ENCODE results near the gene OR10J4.

OR10J4 gene

GRCh38 chr1:159431904-159432303 is at the start of gene OR10J4:
OR10J4 (plus strand) TSS chr1:159432204.
- in situ Hi-C loops (cut with HindIII; ENCODE audit: low pct_ligation_motif_present, low sequenced_read_pairs), result no loop called here
- DNase-seq, result no peak
- TF ChIP-seq CTCF (IDR thresholded peaks at IDR 0.05; ENCODE audit: low read depth, low read length, missing control alignments), result no peak
- H3K27ac ChIP-seq, result no peak within 1 kb of the TSS
- no peaks in the 10 kb centered on the region for H3K27me3 ChIP-seq (replicated peaks)
- no peaks in the 10 kb centered on the region for H3K36me3 ChIP-seq (replicated peaks)
- no peak within 1 kb of the TSS for H3K4me3 ChIP-seq (ENCODE audit: low read depth, low read length)

GRCh38 chr1:159406821-159407220 is 25.2 kb upstream of the OR10J4 start:
- no peak for DNase-seq
- H3K27me3 ChIP-seq (replicated peaks), result no peaks in the 10 kb centered on the region
- no peak overlapping the region for H3K27ac ChIP-seq
- no peaks in the 10 kb centered on the region for H3K36me3 ChIP-seq (replicated peaks)
- no peak overlapping the region for H3K4me3 ChIP-seq (ENCODE audit: low read depth, low read length)
- in situ Hi-C loops (cut with HindIII; ENCODE audit: low pct_ligation_motif_present, low sequenced_read_pairs), result no loop called here
- TF ChIP-seq CTCF (IDR thresholded peaks at IDR 0.05; ENCODE audit: low read depth, low read length, missing control alignments), result no peak

GRCh38 chr1:159408862-159409400 is 23.1 kb upstream of the OR10J4 start:
- H3K27me3 ChIP-seq (replicated peaks), result no peaks in the 10 kb centered on the region
- H3K36me3 ChIP-seq (replicated peaks), result no peaks in the 10 kb centered on the region
- H3K27ac ChIP-seq, result no peak overlapping the region
- in situ Hi-C loops (cut with HindIII; ENCODE audit: low pct_ligation_motif_present, low sequenced_read_pairs), result no loop called here
- no peak for DNase-seq
- TF ChIP-seq CTCF (IDR thresholded peaks at IDR 0.05; ENCODE audit: low read depth, low read length, missing control alignments), result no peak
- no peak overlapping the region for H3K4me3 ChIP-seq (ENCODE audit: low read depth, low read length)

- Histone ChIP-seq H3K36me3 (replicated peaks) (no peaks in the 10 kb centered on the region), H3K4me3 (ENCODE audit: low read depth, low read length) (no peak overlapping the region), H3K27ac (no peak overlapping the region), H3K27me3 (replicated peaks) (no peaks in the 10 kb centered on the region)
- peak; percentile 48 for TF ChIP-seq CTCF (IDR thresholded peaks at IDR 0.05; ENCODE audit: low read depth, low read length, missing control alignments)
- in situ Hi-C loops (cut with HindIII; ENCODE audit: low pct_ligation_motif_present, low sequenced_read_pairs), result no loop called here
- DNase-seq, result no peak
Measured at GRCh38 chr1:159421821-159422220, 10.2 kb upstream of the OR10J4 start.

GRCh38 chr1:159428536-159428935 is 3.5 kb upstream of the OR10J4 start:
- Histone ChIP-seq H3K36me3 (replicated peaks) (no peaks in the 10 kb centered on the region), H3K27me3 (replicated peaks) (no peaks in the 10 kb centered on the region), H3K4me3 (ENCODE audit: low read depth, low read length) (no peak overlapping the region), H3K27ac (peak overlapping the region; percentile 37)
- TF ChIP-seq CTCF (IDR thresholded peaks at IDR 0.05; ENCODE audit: low read depth, low read length, missing control alignments), result no peak
- no peak for DNase-seq
- in situ Hi-C loops (cut with HindIII; ENCODE audit: low pct_ligation_motif_present, low sequenced_read_pairs), result no loop called here

All from brain microvascular endothelial cell (primary cell).